Astrocyte (in vitro differentiated cells and primary cell): ENCODE results near the gene IL12RB1.

Source experiments
- EZH2 ChIP-seq: IDR thresholded peaks from 2 replicates; pipeline ENCODE4 v1.6.1; 2012; ENCODE audit warnings: mild to moderate bottlenecking, low read length, inconsistent platforms; ENCODE audit not compliant: insufficient read depth
- TF ChIP-seq, protein P1 (sequence below): IDR thresholded peaks from 2 replicates; pipeline ENCODE4 v1.5.1; 2011; ENCODE audit warnings: low read depth, mild to moderate bottlenecking, inconsistent platforms, low read length, moderate library complexity; ENCODE audit not compliant: insufficient read depth

DNA sequence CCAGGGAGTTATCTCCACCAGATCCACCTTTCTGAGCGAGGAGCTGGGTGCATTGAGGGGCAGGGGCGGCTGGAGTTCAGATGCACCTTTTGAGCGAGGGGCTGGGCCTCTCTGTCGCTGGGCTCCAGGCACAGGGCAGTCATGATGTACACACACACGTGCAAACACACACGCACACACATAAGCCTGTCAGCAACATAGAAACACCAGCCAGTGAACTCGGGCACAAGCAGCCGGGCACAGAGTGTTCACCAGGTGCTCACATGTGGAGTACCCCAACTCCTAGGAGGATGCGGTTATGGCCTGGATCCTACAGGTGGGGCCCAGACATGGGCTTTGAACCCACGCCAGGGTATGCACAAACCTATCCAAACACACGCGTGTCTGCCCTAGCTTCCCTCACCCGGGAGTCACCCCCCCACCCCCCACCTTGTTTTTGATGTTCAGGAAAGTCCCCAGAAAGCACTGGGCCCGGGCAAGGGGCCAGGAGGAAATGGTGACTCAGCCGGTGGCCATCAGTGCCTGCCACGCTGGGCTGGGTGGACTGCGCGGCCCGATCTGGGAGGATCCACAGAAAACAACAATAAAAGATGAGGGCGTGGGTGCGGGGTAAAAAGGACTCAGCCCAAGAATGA lies 65.5 kb downstream of the IL12RB1 start:
- TF ChIP-seq, protein P1, sequence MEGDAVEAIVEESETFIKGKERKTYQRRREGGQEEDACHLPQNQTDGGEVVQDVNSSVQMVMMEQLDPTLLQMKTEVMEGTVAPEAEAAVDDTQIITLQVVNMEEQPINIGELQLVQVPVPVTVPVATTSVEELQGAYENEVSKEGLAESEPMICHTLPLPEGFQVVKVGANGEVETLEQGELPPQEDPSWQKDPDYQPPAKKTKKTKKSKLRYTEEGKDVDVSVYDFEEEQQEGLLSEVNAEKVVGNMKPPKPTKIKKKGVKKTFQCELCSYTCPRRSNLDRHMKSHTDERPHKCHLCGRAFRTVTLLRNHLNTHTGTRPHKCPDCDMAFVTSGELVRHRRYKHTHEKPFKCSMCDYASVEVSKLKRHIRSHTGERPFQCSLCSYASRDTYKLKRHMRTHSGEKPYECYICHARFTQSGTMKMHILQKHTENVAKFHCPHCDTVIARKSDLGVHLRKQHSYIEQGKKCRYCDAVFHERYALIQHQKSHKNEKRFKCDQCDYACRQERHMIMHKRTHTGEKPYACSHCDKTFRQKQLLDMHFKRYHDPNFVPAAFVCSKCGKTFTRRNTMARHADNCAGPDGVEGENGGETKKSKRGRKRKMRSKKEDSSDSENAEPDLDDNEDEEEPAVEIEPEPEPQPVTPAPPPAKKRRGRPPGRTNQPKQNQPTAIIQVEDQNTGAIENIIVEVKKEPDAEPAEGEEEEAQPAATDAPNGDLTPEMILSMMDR = no peak
- TF ChIP-seq EZH2 = no peak
